ENCODE data around the gene TMEM132C.

The TMEM132C gene

GRCh38 chr12:128356547-128356946 lies 89.6 kb downstream of the TMEM132C start:
- Histone ChIP-seq H3K4me1 (ENCODE audit: control insufficient read depth, insufficient read depth, low read length) (no peaks in the 10 kb centered on the region), H3K4me3 (ENCODE audit: low read depth, low read length) (no peak overlapping the region), H3K9me3 (ENCODE audit: control insufficient read depth, insufficient read depth, low read depth, low read length) (no peaks in the 10 kb centered on the region), H3K27ac (ENCODE audit: extremely low read depth, low read depth, low read length) (no peak overlapping the region), H3K36me3 (ENCODE audit: control insufficient read depth in 2 of 2, insufficient read depth in 1 of 2, low read length in 2 of 2) (no peaks in the 10 kb centered on the region)
- TF ChIP-seq ZNF138 (tag by site-specific recombination; IDR thresholded peaks at IDR 0.05; ENCODE audit: borderline replicate concordance) (no peak), ATF2 (tag by site-specific recombination; IDR thresholded peaks at IDR 0.05; ENCODE audit: low read depth) (no peak), ZNF366 (tag by site-specific recombination; conservative IDR thresholded peaks at IDR 0.05) (no peak), MEIS1 (CRISPR knock-in tag; IDR thresholded peaks at IDR 0.05; ENCODE audit: borderline replicate concordance) (no peak), ZNF133 (tag by site-specific recombination; IDR thresholded peaks at IDR 0.05) (no peak), ZNF521 (tag by site-specific recombination; IDR thresholded peaks at IDR 0.05) (no peak), ZFHX2 (tag by site-specific recombination; conservative IDR thresholded peaks at IDR 0.05) (no peak), ZNF561 (tag by site-specific recombination; IDR thresholded peaks at IDR 0.05; ENCODE audit: borderline replicate concordance) (no peak)
- POLR2A ChIA-PET, result no interaction called here
- CTCF ChIA-PET, result no interaction called here

GRCh38 chr12:128361400-128361995 lies 94.5 kb downstream of the TMEM132C start:
- TF ChIP-seq ZNF423 (tag by site-specific recombination; IDR thresholded peaks at IDR 0.05) (no peak), ZSCAN5A (tag by site-specific recombination; IDR thresholded peaks at IDR 0.05) (no peak), ZNF266 (tag by site-specific recombination; IDR thresholded peaks at IDR 0.05; ENCODE audit: low read depth) (no peak), TCF7L2 (IDR thresholded peaks at IDR 0.05; ENCODE audit: borderline replicate concordance, low read depth, low read length) (no peak), KLF7 (tag by site-specific recombination; IDR thresholded peaks at IDR 0.05; ENCODE audit: borderline replicate concordance) (no peak), ZNF571 (tag by site-specific recombination; IDR thresholded peaks at IDR 0.05) (no peak), BCL11A (tag by site-specific recombination; IDR thresholded peaks at IDR 0.05; ENCODE audit: low read depth) (no peak), EGR2 (tag by site-specific recombination; IDR thresholded peaks at IDR 0.05; ENCODE audit: low read depth) (no peak)
- H3K4me3 ChIP-seq (ENCODE audit: low read depth, low read length), result no peak overlapping the region
- H3K27ac ChIP-seq (ENCODE audit: extremely low read depth, low read depth, low read length), result no peak overlapping the region
- ChIA-PET POLR2A (no interaction called here), CTCF (no interaction called here)
- H3K4me1 ChIP-seq (ENCODE audit: control insufficient read depth, insufficient read depth, low read length), result no peaks in the 10 kb centered on the region
- no peaks in the 10 kb centered on the region for H3K9me3 ChIP-seq (ENCODE audit: control insufficient read depth, insufficient read depth, low read depth, low read length)
- no peaks in the 10 kb centered on the region for H3K36me3 ChIP-seq (ENCODE audit: control insufficient read depth in 2 of 2, insufficient read depth in 1 of 2, low read length in 2 of 2)

- no peaks in the 10 kb centered on the region for H3K9me3 ChIP-seq (ENCODE audit: control insufficient read depth, insufficient read depth, low read depth, low read length)
- no peak overlapping the region for H3K27ac ChIP-seq (ENCODE audit: extremely low read depth, low read depth, low read length)
- CTCF ChIA-PET, result interaction anchor here (0.6 kb wide), 1 partner anchor 1844 kb away, joined by 3 read pairs; no protein-coding TSS in a partner anchor
- H3K4me3 ChIP-seq (ENCODE audit: low read depth, low read length), result no peak overlapping the region
- no peaks in the 10 kb centered on the region for H3K4me1 ChIP-seq (ENCODE audit: control insufficient read depth, insufficient read depth, low read length)
- no peaks in the 10 kb centered on the region for H3K36me3 ChIP-seq (ENCODE audit: control insufficient read depth in 2 of 2, insufficient read depth in 1 of 2, low read length in 2 of 2)
- POLR2A ChIA-PET, result no interaction called here
- TF ChIP-seq ZIC2 (tag by site-specific recombination; IDR thresholded peaks at IDR 0.05), result no peak
- no peak for TF ChIP-seq ZNF488 (tag by site-specific recombination; IDR thresholded peaks at IDR 0.05)
- no peak for TF ChIP-seq ZNF114 (tag by site-specific recombination; IDR thresholded peaks at IDR 0.05)
- TF ChIP-seq ZNF175 (tag by site-specific recombination; IDR thresholded peaks at IDR 0.05), result no peak
- no peak for TF ChIP-seq ZNF169 (tag by site-specific recombination; IDR thresholded peaks at IDR 0.05)
- TF ChIP-seq ZNF404 (tag by site-specific recombination; IDR thresholded peaks at IDR 0.05), result no peak
- TF ChIP-seq ZNF133 (tag by site-specific recombination; IDR thresholded peaks at IDR 0.05), result no peak
- no peak for TF ChIP-seq HIC1 (tag by site-specific recombination; IDR thresholded peaks at IDR 0.05)
- TF ChIP-seq ZNF311 (tag by site-specific recombination; IDR thresholded peaks at IDR 0.05; ENCODE audit: borderline replicate concordance), result no peak
- TF ChIP-seq ZNF221 (tag by site-specific recombination; IDR thresholded peaks at IDR 0.05; ENCODE audit: borderline replicate concordance), result no peak
- TF ChIP-seq ZNF146 (tag by site-specific recombination; IDR thresholded peaks at IDR 0.05), result no peak
- no peak for TF ChIP-seq GLI4 (tag by site-specific recombination; IDR thresholded peaks at IDR 0.05)
Measured at GRCh38 chr12:128365032-128365431, 98.1 kb downstream of the TMEM132C start.

Data from HEK293 (cell line).